ENCODE measurements around the gene GNAZ.

The GNAZ gene

GRCh38 chr22:23078462-23078787 is 8.1 kb downstream of the GNAZ start:
- no peak for DNase-seq

GRCh38 chr22:23079240-23079768 is 9.0 kb downstream of the GNAZ start:
- DNase-seq: no peak

DNA sequence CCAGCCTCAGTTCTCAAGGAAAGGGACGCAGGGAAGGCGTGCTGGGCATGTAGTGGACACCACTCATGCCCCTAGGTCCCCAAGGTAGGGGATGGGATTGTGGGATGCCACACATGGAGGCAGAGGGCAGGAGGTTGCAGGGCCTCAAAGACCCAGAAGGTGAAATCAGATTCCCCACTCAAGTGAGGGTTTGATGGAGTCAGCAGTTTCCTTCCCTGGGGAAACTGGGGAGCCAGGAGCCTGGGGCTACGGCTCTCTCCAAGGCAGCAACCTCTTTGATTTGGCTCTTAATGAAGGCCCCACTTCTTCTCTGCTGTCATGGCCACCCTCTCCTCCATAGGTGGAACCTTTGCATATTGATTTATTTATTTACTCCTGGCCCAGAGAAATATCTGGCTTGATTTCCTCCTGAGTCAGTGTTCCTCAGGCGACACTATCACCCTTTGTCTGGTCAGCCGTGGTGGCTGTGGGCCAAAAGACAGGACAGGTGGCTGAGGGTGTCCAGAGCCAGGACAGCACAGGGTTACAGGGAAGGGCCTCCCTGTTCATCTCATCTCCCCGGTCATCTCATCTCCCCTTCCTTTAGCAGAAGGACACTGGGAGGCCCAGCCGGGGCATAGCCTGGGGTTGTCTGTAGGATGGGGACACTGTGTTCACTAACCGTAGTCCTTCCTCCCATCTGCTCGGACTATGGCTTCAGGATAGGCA is 9.6 kb downstream of the GNAZ start:
- DNase-seq: no peak

DNA sequence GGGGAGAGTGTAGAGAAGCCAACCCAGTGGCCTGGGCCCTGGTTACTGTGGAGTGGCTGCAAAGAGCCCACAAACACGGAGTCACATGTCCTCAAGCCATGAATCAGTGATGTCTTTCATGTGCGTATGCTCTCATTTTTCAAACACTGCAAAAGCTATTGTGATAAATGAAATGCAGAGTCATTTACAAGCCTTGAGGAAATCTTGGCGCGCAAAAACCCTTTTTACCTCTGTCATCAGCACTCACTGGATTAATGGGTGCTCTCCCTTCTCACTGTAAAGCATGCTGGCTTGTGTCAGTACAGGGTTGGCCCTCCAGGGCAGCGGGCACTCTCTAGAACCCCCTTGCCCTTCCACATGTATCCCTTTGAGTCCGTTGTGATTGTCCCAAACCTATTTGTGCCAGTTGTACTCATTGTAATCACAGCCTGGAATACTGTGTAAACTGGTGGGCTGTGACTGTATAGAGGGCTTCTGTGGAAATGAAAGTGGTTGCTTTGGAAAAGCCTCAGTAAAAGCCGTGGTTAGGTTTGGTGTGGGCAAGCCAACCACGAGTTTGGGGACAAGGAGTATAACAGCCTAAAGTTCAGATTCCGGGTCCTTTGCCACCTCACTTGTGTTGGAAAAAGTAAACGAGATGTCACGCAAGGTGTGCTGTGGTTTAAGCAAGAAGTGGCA is 10.4 kb downstream of the GNAZ start:
- no peak for DNase-seq

DNA sequence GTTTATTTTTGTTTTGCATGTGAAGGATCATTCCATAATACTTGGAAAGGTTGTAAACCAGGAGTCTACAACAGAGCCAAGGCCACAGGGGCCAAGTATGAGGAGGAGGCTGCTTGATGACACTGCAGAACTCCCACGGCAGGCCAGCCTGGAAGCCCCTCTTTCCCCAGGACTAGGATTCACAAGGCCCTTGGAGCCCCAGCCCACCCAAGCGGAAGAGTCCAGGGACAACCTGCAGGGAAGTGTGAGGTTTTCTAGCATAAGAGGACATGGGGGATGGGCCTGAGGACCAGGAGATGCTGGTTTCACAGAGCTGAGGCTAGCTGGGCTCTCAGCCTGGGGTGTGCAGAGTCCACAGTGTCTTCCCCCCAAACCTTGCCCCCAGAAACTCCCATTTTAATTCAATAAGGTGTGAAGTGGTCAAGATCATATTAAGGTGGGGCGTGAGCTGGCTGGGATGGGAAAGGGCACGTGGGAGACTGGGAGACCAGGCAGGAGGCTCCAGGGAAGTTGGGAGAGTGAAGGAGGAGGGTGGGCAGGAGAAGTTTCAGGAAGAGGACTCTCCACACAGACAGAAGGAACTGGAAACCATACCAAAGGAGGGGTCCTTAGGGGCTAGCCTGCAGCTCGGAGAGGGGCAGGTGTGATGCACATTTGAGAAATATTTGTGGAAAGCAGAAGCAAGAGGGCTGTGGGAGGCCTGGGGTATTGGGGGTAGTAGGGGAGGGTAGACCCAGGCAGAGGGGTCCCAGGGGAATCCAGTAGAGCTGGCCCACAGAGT is 12.4 kb downstream of the GNAZ start:
- DNase-seq: no peak

DNA sequence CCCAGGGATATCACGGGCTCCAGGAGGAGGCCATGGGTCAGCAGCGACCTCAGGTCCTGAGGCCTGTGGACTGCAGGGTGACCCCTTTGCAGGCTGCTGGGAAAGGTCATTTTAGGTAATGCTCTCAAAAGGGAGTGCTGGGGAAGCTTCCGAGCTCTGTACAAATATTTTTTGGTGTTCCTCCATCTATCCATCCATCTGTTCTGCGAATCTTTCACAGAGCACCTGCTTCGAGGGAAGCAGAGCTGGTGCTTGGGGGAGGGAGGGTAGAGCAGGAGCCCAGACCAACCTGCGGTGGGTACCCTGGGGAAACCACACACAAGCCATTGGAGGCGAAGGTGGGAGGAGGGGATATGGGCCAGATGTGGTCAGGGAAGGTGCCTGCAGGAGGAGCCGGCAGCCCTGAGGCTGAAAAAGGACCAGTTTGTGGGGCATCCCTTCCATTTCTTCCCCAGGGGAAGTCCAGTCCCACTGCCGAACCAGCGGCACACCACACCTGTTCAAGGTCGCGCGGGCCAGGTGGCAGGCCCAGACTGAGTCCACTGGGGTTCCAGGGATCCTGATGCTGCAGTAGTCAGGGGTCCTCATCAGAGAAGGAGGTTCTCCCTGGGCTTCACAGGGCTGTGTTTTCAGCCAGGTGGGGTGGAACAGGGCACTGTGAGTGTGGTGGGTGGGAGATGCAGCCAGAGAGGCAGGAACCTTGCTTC is 13.1 kb downstream of the GNAZ start:
- no peak for DNase-seq

GRCh38 chr22:23084453-23085350 is 14.4 kb downstream of the GNAZ start:
- DNase-seq: no peak

- DNase-seq: no peak
These were observed 15.0 kb downstream of the GNAZ start for GRCh38 chr22:23085351-23085671.

- no peak for DNase-seq
These were observed 15.5 kb downstream of the GNAZ start for GRCh38 chr22:23085785-23086184.

GRCh38 chr22:23086263-23086662 is 15.9 kb downstream of the GNAZ start:
- no peak for DNase-seq

- no peak for DNase-seq
These were observed 16.5 kb downstream of the GNAZ start for GRCh38 chr22:23086787-23087186.

- DNase-seq: no peak
These were observed 17.9 kb downstream of the GNAZ start for GRCh38 chr22:23088199-23088604.

DNA sequence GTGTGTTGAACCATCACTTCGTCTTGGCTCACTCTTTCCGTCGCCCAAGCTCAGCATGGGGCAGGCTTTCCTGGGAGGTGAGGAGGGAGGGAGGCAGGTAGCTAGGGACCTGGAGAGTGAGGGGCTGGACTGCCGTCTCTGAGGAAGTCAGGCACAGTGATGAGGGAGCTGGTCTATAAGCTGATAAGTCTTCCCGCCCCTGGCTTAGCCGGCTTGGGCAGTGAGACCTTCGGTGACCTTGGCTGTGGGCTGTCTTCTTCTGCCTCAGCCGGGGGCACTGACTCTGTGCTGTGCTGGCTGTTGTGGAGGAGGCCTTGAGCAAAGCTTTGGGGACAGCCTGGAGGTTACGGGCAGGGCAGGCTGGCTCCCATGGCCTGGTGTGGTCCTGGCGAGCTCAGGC is 18.7 kb downstream of the GNAZ start:
- no peak for DNase-seq

DNA sequence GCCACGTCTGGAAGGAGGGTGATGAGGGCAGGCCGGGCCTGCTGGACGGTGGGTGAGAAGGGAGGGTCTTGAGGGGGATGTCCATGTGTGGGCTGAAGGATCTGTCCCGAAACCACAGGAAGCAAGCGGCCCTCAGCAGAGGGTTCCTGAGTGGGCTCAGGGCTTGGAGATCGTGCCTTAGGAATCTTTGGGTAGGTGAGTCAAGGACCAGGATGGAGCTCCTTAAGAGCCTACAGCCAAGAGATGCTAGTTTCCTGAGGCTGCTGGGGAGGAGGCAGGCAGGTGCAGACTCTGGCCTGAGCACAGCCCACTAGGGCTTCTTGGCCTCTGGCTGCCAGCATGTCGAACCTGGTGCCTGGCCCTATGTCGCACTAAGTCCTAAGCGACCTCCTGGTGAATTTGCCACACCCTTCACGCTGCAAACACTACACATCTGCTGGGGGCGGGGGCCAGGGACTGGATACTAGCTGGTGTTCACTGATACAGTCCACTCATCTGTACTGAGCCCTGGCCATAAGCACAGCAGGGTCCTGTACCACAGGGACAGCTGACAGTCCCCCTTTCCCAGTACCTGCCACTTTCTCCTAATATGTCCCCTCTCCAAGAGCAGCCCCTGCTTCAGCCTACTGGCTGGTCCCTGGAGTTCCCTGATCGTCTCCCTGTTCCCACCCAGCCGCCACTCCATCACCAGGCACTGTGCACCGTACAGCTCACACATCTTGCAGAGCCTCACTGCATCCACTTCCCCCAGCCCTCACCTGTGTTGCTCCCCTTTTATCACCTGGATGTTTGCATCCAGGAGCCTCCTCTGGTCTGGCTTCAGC is 19.5 kb downstream of the GNAZ start:
- no peak for DNase-seq

GRCh38 chr22:23090457-23090835 is 20.1 kb downstream of the GNAZ start:
- DNase-seq: no peak

DNA sequence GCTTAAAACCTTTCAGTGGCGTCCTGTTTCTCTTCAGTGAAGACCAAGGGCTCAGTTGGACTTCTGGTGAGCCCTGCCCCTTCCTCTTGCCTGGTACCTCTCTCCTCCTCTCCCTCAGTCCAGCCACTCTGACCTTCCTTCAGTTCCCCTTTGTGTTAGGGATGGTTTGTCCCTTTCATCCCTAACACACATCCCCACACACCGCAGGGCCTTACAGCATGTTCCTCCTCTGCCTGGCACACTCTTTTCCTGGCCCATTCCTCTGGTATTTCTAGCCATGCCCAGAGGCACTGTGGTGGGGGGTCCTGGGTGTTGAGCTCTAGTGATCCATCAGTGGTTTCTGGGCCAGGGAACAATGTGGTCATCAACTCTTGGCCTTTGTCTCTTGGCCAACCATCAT is 21.4 kb downstream of the GNAZ start:
- DNase-seq: no peak

GRCh38 chr22:23092217-23092955 is 22.1 kb downstream of the GNAZ start:
- no peak for DNase-seq

- no peak for DNase-seq
These were observed 22.9 kb downstream of the GNAZ start for GRCh38 chr22:23093051-23093788.

- DNase-seq: no peak
These were observed 23.9 kb downstream of the GNAZ start for GRCh38 chr22:23094260-23094659.

Measured in activated CD4-positive, CD25-positive, alpha-beta regulatory T cell treated with anti-CD3 and anti-CD28 coated beads, Interleukin-2, amount 50 U/mL, for 72 hours (primary cell).